ENCODE data around the gene ATP9B.

Gene ATP9B

GRCh38 chr18:79147014-79147413 is 77.8 kb downstream of the ATP9B start:
- no peak for TF ChIP-seq TAF1 (IDR thresholded peaks at IDR 0.05; ENCODE audit: borderline replicate concordance, insufficient read depth, low read length)
- TF ChIP-seq SIN3A (IDR thresholded peaks at IDR 0.05; ENCODE audit: borderline replicate concordance, insufficient read depth, low read length) = no peak
- no peak for TF ChIP-seq FOXP2 (optimal IDR thresholded peaks at IDR 0.05; ENCODE audit: borderline replicate concordance, extremely low read depth, extremely low read length, insufficient read depth)
- no peak for TF ChIP-seq POLR2AphosphoS5 (IDR thresholded peaks at IDR 0.05; ENCODE audit: low read depth, low read length)
- no peak for TF ChIP-seq REST (IDR thresholded peaks at IDR 0.05; ENCODE audit: insufficient read depth in 1 of 2, low read depth in 2 of 2, low read length in 2 of 2)

- TF ChIP-seq SIN3A (IDR thresholded peaks at IDR 0.05; ENCODE audit: borderline replicate concordance, insufficient read depth, low read length) = no peak
- no peak for TF ChIP-seq REST (IDR thresholded peaks at IDR 0.05; ENCODE audit: insufficient read depth in 1 of 2, low read depth in 2 of 2, low read length in 2 of 2)
- no peak for TF ChIP-seq FOXP2 (optimal IDR thresholded peaks at IDR 0.05; ENCODE audit: borderline replicate concordance, extremely low read depth, extremely low read length, insufficient read depth)
- no peak for TF ChIP-seq POLR2AphosphoS5 (IDR thresholded peaks at IDR 0.05; ENCODE audit: low read depth, low read length)
- TF ChIP-seq TAF1 (IDR thresholded peaks at IDR 0.05; ENCODE audit: borderline replicate concordance, insufficient read depth, low read length) = no peak
These were observed 82.0 kb downstream of the ATP9B start for GRCh38 chr18:79151191-79151590.

- TF ChIP-seq POLR2AphosphoS5 (IDR thresholded peaks at IDR 0.05; ENCODE audit: low read depth, low read length) (no peak), FOXP2 (optimal IDR thresholded peaks at IDR 0.05; ENCODE audit: borderline replicate concordance, extremely low read depth, extremely low read length, insufficient read depth) (no peak), SIN3A (IDR thresholded peaks at IDR 0.05; ENCODE audit: borderline replicate concordance, insufficient read depth, low read length) (no peak), TAF1 (IDR thresholded peaks at IDR 0.05; ENCODE audit: borderline replicate concordance, insufficient read depth, low read length) (no peak), REST (IDR thresholded peaks at IDR 0.05; ENCODE audit: insufficient read depth in 1 of 2, low read depth in 2 of 2, low read length in 2 of 2) (no peak)
These were observed 87.1 kb downstream of the ATP9B start for GRCh38 chr18:79156327-79156726.

- TF ChIP-seq FOXP2 (optimal IDR thresholded peaks at IDR 0.05; ENCODE audit: borderline replicate concordance, extremely low read depth, extremely low read length, insufficient read depth) = no peak
- no peak for TF ChIP-seq SIN3A (IDR thresholded peaks at IDR 0.05; ENCODE audit: borderline replicate concordance, insufficient read depth, low read length)
- TF ChIP-seq REST (IDR thresholded peaks at IDR 0.05; ENCODE audit: insufficient read depth in 1 of 2, low read depth in 2 of 2, low read length in 2 of 2) = no peak
- TF ChIP-seq POLR2AphosphoS5 (IDR thresholded peaks at IDR 0.05; ENCODE audit: low read depth, low read length) = no peak
- TF ChIP-seq TAF1 (IDR thresholded peaks at IDR 0.05; ENCODE audit: borderline replicate concordance, insufficient read depth, low read length) = no peak
These were observed 95.5 kb downstream of the ATP9B start for GRCh38 chr18:79164706-79165105.

- TF ChIP-seq POLR2AphosphoS5 (IDR thresholded peaks at IDR 0.05; ENCODE audit: low read depth, low read length) (no peak), FOXP2 (optimal IDR thresholded peaks at IDR 0.05; ENCODE audit: borderline replicate concordance, extremely low read depth, extremely low read length, insufficient read depth) (no peak), TAF1 (IDR thresholded peaks at IDR 0.05; ENCODE audit: borderline replicate concordance, insufficient read depth, low read length) (no peak), SIN3A (IDR thresholded peaks at IDR 0.05; ENCODE audit: borderline replicate concordance, insufficient read depth, low read length) (no peak), REST (IDR thresholded peaks at IDR 0.05; ENCODE audit: insufficient read depth in 1 of 2, low read depth in 2 of 2, low read length in 2 of 2) (no peak)
These were observed 97.5 kb downstream of the ATP9B start for GRCh38 chr18:79166702-79167101.
